Epithelial cell of proximal tubule (primary cell): ENCODE results near the gene NT5DC1. TPM values are rescaled to one million over a fixed set of nuclear protein-coding genes. Genes with fewer than 3 reads are reported as not detected.

Experiments
- DNase-seq: peaks from one replicate; pipeline ENCODE4 v3.0.0-alpha.2; 2011; ENCODE audit warnings: low read depth
- H3K4me3 ChIP-seq: 2 replicates; pipeline ENCODE4 v1.5.1; 2011; ENCODE audit warnings: low read depth, mild to moderate bottlenecking, low read length
- CTCF ChIP-seq: conservative IDR thresholded peaks from 2 replicates; pipeline ENCODE4 v1.5.1; 2012; ENCODE audit warnings: low read depth, mild to moderate bottlenecking, low read length
- total RNA-seq: library from RNA; depleted of rRNA; stranded (reverse); fragments of >200 nt; gene quantifications from 2 replicates; pipeline ENCODE4 v1.2.3, GENCODE V29; 2015

NT5DC1 gene
- total RNA-seq, 1 donor from 2014 or later, result 23.5 TPM

GRCh38 chr6:116145803-116146675 is 45.4 kb downstream of the NT5DC1 start:
- DNase-seq, result no peak
- TF ChIP-seq CTCF, result no peak
- no peak overlapping the region for H3K4me3 ChIP-seq

- no peak overlapping the region for H3K4me3 ChIP-seq
- no peak for DNase-seq
- no peak for TF ChIP-seq CTCF
Observed at GRCh38 chr6:116152620-116153019, 52.0 kb downstream of the NT5DC1 start.

GRCh38 chr6:116154887-116155286 is 54.2 kb downstream of the NT5DC1 start:
- no peak for DNase-seq
- H3K4me3 ChIP-seq, result no peak overlapping the region
- no peak for TF ChIP-seq CTCF

- no peak overlapping the region for H3K4me3 ChIP-seq
- no peak for TF ChIP-seq CTCF
- no peak for DNase-seq
Observed at GRCh38 chr6:116156405-116157326, 56.0 kb downstream of the NT5DC1 start.

GRCh38 chr6:116157391-116157790 is 56.7 kb downstream of the NT5DC1 start:
- no peak for TF ChIP-seq CTCF
- DNase-seq, result no peak
- no peak overlapping the region for H3K4me3 ChIP-seq

GRCh38 chr6:116158641-116159040 is 58.0 kb downstream of the NT5DC1 start:
- H3K4me3 ChIP-seq, result no peak overlapping the region
- no peak for TF ChIP-seq CTCF
- DNase-seq, result no peak
